ENCODE measurements around the gene NISCH. TPM values are rescaled to one million over a fixed set of nuclear protein-coding genes. Genes with fewer than 3 reads are reported as not detected.
A peak's percentile ranks its signal among the peaks of the same experiment; 100 is the strongest.

NISCH gene
- polyA plus RNA-seq, 3 donors = 9.7 to 106 (median 13.1) TPM

DNA sequence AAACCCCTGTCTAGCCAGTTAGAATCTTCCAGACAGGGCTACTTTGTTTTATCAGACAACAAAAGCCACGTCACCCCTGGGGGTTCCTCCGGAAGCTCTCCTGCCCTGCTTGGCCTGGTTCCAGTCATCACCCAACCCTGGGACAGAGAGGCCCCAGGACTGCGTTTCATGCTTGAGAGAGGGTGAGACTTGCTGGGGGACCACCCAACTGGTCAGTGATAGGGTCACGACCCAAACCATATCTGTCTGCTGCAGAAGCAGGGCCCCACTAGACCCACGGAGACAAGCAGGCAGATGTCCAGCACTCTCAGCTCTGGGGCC lies 77.1 kb downstream of the NISCH start:
- Histone ChIP-seq H3K27ac (ENCODE audit: low read depth in 1 of 2, low read length in 2 of 2) (no peak overlapping the region), H3K36me3 (replicated peaks in 1 of 2; ENCODE audit: control insufficient read depth in 1 of 2, insufficient read depth in 2 of 2, low read length in 2 of 2) (peaks cover 8 to 12% of the 10 kb centered on the region in 2 donors), H3K9ac (ENCODE audit: insufficient read depth, low read length, poor library complexity, severe bottlenecking) (peak overlapping the region; percentile 61), H3K9me3 (replicated peaks in 1 of 2; ENCODE audit: control insufficient read depth in 1 of 2, insufficient read depth in 1 of 2, low read length in 2 of 2) (no peaks in the 10 kb centered on the region), H3K79me2 (ENCODE audit: insufficient read depth, low read length) (peaks cover 42% of the 10 kb centered on the region), H3K4me2 (replicated peaks; ENCODE audit: extremely low read depth, low read length, poor library complexity, severe bottlenecking) (peak overlapping the region; percentile 94), H3K27me3 (ENCODE audit: control insufficient read depth in 2 of 2, insufficient read depth in 2 of 2, low read length in 2 of 2) (peaks cover 0 to 4% of the 10 kb centered on the region in 2 donors), H3K4me3 (replicated peaks in 1 of 3; ENCODE audit: low read depth in 2 of 3, low read length in 3 of 3) (peak overlapping the region; percentile 51 to 78 (median 58)), H4K20me1 (ENCODE audit: insufficient read depth, low read length) (peaks cover 7% of the 10 kb centered on the region), H3K4me1 (ENCODE audit: control insufficient read depth in 1 of 2, insufficient read depth in 2 of 2, low read length in 2 of 2) (peaks cover 35 to 55% of the 10 kb centered on the region in 2 donors), H2AFZ (ENCODE audit: insufficient read depth, low read depth, low read length, poor library complexity, severe bottlenecking) (peak overlapping the region; percentile 88)
- H3K27me3 Mint-ChIP-seq (ENCODE audit: low read depth in 3 of 3) = peaks cover 6 to 17% (median 15%) of the 10 kb centered on the region in 3 donors
- H3K4me3 Mint-ChIP-seq = peak overlapping the region; percentile 70 to 88
- no peaks in the 10 kb centered on the region for H3K9me3 Mint-ChIP-seq
- H3K27ac Mint-ChIP-seq = peak overlapping the region in 2 of 7 donors; percentile 30 to 46
- intact Hi-C loops (cut with micrococcal nuclease) = loop anchor here (5.0 to 10.0 kb wide), 4 partner anchors 35 to 1148 kb away; partner anchors contain the start of genes GNL3 (in 1 of the 2), MANF (in 1 of the 2), PBRM1 (in 1 of the 2) and STAB1 (in 1 of the 2)
- TF ChIP-seq, protein P1, sequence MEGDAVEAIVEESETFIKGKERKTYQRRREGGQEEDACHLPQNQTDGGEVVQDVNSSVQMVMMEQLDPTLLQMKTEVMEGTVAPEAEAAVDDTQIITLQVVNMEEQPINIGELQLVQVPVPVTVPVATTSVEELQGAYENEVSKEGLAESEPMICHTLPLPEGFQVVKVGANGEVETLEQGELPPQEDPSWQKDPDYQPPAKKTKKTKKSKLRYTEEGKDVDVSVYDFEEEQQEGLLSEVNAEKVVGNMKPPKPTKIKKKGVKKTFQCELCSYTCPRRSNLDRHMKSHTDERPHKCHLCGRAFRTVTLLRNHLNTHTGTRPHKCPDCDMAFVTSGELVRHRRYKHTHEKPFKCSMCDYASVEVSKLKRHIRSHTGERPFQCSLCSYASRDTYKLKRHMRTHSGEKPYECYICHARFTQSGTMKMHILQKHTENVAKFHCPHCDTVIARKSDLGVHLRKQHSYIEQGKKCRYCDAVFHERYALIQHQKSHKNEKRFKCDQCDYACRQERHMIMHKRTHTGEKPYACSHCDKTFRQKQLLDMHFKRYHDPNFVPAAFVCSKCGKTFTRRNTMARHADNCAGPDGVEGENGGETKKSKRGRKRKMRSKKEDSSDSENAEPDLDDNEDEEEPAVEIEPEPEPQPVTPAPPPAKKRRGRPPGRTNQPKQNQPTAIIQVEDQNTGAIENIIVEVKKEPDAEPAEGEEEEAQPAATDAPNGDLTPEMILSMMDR (IDR thresholded peaks at IDR 0.05) = no peak
- DNase-seq = peak; percentile 44 to 78 (median 68)
- peaks cover 33% of the 10 kb centered on the region for H3K4me1 Mint-ChIP-seq
- peaks cover 6 to 11% of the 10 kb centered on the region in 2 donors for H3K36me3 Mint-ChIP-seq
- 6% methylated on average over 4 of the region's 5 CpGs for WGBS (ENCODE audit: insufficient coverage)

DNA sequence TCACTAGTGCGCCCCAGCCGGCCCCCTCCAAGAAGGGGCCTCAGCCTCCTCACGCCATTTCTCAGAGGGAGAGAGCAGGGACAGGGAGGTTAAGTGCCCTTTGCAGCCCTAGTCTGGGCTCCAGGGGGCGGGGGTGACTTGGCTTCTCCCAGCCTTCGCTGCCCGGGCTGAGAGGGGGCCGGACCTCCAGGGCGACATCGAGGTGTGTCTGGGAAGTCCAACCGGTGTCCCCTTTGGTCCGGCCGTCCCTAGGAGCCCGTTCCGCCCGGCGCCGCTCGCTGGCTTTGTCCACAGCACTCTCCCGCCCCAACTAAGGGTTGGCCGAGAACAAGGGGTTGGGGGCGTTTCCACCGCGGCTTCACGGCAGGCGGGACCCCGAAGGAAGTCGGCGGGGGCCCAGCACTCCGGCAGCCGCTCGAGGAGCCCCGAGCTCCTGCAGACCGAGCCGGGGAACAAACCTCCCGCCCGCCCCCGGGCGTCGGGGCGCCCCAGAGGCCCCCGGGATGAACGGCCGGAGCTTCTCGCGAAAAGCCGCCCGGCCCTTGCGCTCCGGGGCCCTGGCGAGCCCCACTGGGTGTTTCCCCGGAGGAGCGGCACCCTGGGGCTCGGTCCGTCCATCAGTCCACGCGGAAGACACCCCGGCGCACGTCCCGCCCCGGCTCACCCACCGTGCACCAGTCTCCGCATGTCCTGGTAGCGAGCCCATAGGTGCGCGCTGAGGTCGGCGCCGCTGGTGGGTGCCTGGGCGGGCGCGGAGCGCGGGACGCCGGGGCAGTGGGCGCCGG lies 77.6 kb downstream of the NISCH start:
- Histone ChIP-seq H3K4me3 (replicated peaks in 1 of 3; ENCODE audit: low read depth in 2 of 3, low read length in 3 of 3) (peak overlapping the region; percentile 51 to 78 (median 58)), H3K9me3 (replicated peaks in 1 of 2; ENCODE audit: control insufficient read depth in 1 of 2, insufficient read depth in 1 of 2, low read length in 2 of 2) (no peaks in the 10 kb centered on the region), H3K9ac (ENCODE audit: insufficient read depth, low read length, poor library complexity, severe bottlenecking) (peak overlapping the region; percentile 61), H3K79me2 (ENCODE audit: insufficient read depth, low read length) (peaks cover 48% of the 10 kb centered on the region), H3K27ac (ENCODE audit: low read depth in 1 of 2, low read length in 2 of 2) (no peak overlapping the region), H3K27me3 (ENCODE audit: control insufficient read depth in 2 of 2, insufficient read depth in 2 of 2, low read length in 2 of 2) (peaks cover 0 to 4% of the 10 kb centered on the region in 2 donors), H2AFZ (ENCODE audit: insufficient read depth, low read depth, low read length, poor library complexity, severe bottlenecking) (peak overlapping the region; percentile 88), H3K36me3 (replicated peaks in 1 of 2; ENCODE audit: control insufficient read depth in 1 of 2, insufficient read depth in 2 of 2, low read length in 2 of 2) (peaks cover 2 to 6% of the 10 kb centered on the region in 2 donors), H3K4me2 (replicated peaks; ENCODE audit: extremely low read depth, low read length, poor library complexity, severe bottlenecking) (peak overlapping the region; percentile 94), H3K4me1 (ENCODE audit: control insufficient read depth in 1 of 2, insufficient read depth in 2 of 2, low read length in 2 of 2) (peaks cover 41 to 60% of the 10 kb centered on the region in 2 donors), H4K20me1 (ENCODE audit: insufficient read depth, low read length) (peaks cover 12% of the 10 kb centered on the region)
- TF ChIP-seq, protein P1 (IDR thresholded peaks at IDR 0.05) = no peak
- H3K27ac Mint-ChIP-seq = peak overlapping the region in 2 of 7 donors; percentile 30 to 46
- H3K4me1 Mint-ChIP-seq = peaks cover 39% of the 10 kb centered on the region
- intact Hi-C loops (cut with micrococcal nuclease) = loop anchor here (5.0 to 10.0 kb wide), 4 partner anchors 36 to 1148 kb away; partner anchors contain the start of genes GNL3 (in 1 of the 2), MANF (in 1 of the 2), PBRM1 (in 1 of the 2) and STAB1 (in 1 of the 2)
- no peaks in the 10 kb centered on the region for H3K9me3 Mint-ChIP-seq
- WGBS (ENCODE audit: insufficient coverage) = under 1% methylated on average over 75 of the region's 78 CpGs
- peak overlapping the region; percentile 70 to 88 for H3K4me3 Mint-ChIP-seq
- peaks cover 5 to 6% of the 10 kb centered on the region in 2 donors for H3K36me3 Mint-ChIP-seq
- DNase-seq = peak in 2 of 3 donors; percentile 5 to 30
- H3K27me3 Mint-ChIP-seq (ENCODE audit: low read depth in 3 of 3) = peaks cover 4 to 17% (median 15%) of the 10 kb centered on the region in 3 donors

Measured in CD14-positive monocyte (primary cell).